Activated CD8-positive, alpha-beta T cell treated with anti-CD3 and anti-CD28 coated beads for 36 hours (primary cell): ENCODE measurements around the gene MTCH2. TPM values are rescaled to one million over a fixed set of nuclear protein-coding genes. Genes with fewer than 3 reads are reported as not detected.

Experiments
- ATAC-seq: fragments of 200-7000 bp; cut with Tn5 transposase; one replicate; pipeline ENCODE4 v1.10.0; 2021; ENCODE audit warnings: mild to moderate bottlenecking, moderate library complexity
- CTCF ChIA-PET: fragments of 350-600 bp; sonication (Branson Sonifier 250); formaldehyde crosslinking; loops from one replicate; lab custom pipeline; 2021; ENCODE audit warnings: antibody characterized with exemption; lab: Charles Lee
- POLR2A ChIA-PET: fragments of 350-600 bp; sonication (Branson Sonifier 250); formaldehyde crosslinking; loops from one replicate; lab custom pipeline; 2021; ENCODE audit warnings: antibody characterized with exemption; lab: Charles Lee
- DNase-seq: peaks from one replicate; pipeline ENCODE4 v3.0.0-alpha.2; 2020
- H3K27ac Mint-ChIP-seq: one replicate; pipeline ENCODE4 v1.8.0; 2021; ENCODE audit warnings: mild to moderate bottlenecking, mixed read lengths
- H3K27me3 Mint-ChIP-seq: one replicate; pipeline ENCODE4 v1.8.0; 2021; ENCODE audit warnings: mixed read lengths
- H3K36me3 Mint-ChIP-seq: one replicate; pipeline ENCODE4 v1.8.0; 2021; ENCODE audit warnings: low read depth, mixed read lengths
- H3K4me1 Mint-ChIP-seq: one replicate; pipeline ENCODE4 v1.8.0; 2021; ENCODE audit warnings: low read depth, mixed read lengths
- H3K4me3 Mint-ChIP-seq: one replicate; pipeline ENCODE4 v1.8.0; 2021; ENCODE audit warnings: mild to moderate bottlenecking, moderate library complexity, mixed read lengths
- H3K9me3 Mint-ChIP-seq: one replicate; pipeline ENCODE4 v1.8.0; 2021; ENCODE audit warnings: mixed read lengths
- CTCF ChIP-seq: fragments of 200-600 bp; IDR thresholded peaks from one replicate; pipeline ENCODE4 v1.8.0; 2022; ENCODE audit warnings: antibody characterized with exemption, mild to moderate bottlenecking
- intact Hi-C: fragments of 100-400 bp; cut with micrococcal nuclease; formaldehyde crosslinking; loops from one replicate; pipeline ENCODE4 v1.10.0; 2022
- total RNA-seq, 2 experiments: library from RNA; stranded (reverse); gene quantifications; one replicate each; pipeline ENCODE4 v1.2.3, GENCODE V29; 2021

MTCH2 gene
- total RNA-seq, 2 experiments from 2014 or later, result 144 to 145 TPM

DNA sequence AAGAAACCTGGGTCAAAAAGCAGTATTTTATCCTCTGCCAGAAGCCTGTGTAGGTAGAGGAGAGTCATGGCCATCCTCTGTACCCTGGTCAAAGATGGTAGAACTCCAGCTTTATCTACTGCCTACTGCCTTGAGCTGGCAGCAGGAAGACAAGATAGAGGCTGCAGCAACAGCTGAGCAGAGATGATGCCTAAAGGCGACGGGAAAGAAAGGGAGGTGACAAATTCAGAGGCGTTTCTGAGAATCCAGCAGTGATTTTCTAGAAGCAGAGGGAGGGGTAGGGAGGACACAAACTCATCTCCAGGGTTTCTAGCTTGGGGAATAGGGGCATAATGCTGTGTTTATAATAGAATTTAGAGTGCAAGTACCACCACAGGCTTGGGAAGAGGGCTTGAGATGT is 32.7 kb downstream of the MTCH2 start:
- DNase-seq (no peak), ATAC-seq (no peak)
- Mint-ChIP-seq H3K4me1 (peaks cover 4% of the 10 kb centered on the region), H3K9me3 (no peaks in the 10 kb centered on the region), H3K27ac (no peak overlapping the region), H3K36me3 (no peaks in the 10 kb centered on the region), H3K4me3 (no peak overlapping the region), H3K27me3 (no peaks in the 10 kb centered on the region)
- no peak for TF ChIP-seq CTCF
- CTCF ChIA-PET, result interaction anchor here (0.9 kb wide), 1 partner anchor 9 kb away, joined by 3 read pairs; no protein-coding TSS in a partner anchor
- intact Hi-C loops, result no loop called here
- POLR2A ChIA-PET, result no interaction called here

- Mint-ChIP-seq H3K36me3 (no peaks in the 10 kb centered on the region), H3K27ac (no peak overlapping the region), H3K27me3 (no peaks in the 10 kb centered on the region), H3K9me3 (no peaks in the 10 kb centered on the region), H3K4me3 (no peak overlapping the region), H3K4me1 (peaks cover 4% of the 10 kb centered on the region)
- intact Hi-C loops, result no loop called here
- DNase-seq (no peak), ATAC-seq (no peak)
- POLR2A ChIA-PET, result interaction anchor here (0.6 to 1.2 kb wide), 3 partner anchors 9 to 188 kb away, joined by 3 to 6 read pairs (median 4); no protein-coding TSS in a partner anchor
- no peak for TF ChIP-seq CTCF
- CTCF ChIA-PET, result interaction anchor here (1.3 kb wide), 1 partner anchor 26 kb away, joined by 3 read pairs; no protein-coding TSS in a partner anchor
These were observed 35.0 kb downstream of the MTCH2 start for GRCh38 chr11:47607380-47607779.

DNA sequence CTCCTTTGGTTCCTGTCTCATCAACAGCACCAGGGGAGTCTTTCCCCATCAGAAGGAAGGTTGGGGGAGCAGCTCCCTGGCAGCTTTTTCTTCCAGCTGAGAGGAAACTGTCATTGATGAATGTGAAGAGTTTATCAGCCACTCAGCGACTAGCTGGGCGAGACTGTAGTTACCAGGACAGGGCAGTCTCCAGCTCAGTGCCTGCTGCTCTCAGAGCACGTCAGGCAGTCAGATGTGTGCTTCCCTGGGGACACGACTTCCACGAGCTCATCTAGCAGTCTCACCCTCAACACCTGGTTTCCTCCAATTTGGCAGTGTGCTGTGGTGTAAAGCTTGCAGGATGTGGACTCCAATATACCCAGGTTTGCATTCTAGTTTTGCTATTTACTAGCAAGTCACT is 35.6 kb downstream of the MTCH2 start:
- Mint-ChIP-seq H3K27me3 (no peaks in the 10 kb centered on the region), H3K9me3 (no peaks in the 10 kb centered on the region), H3K27ac (no peak overlapping the region), H3K4me1 (peaks cover 4% of the 10 kb centered on the region), H3K36me3 (no peaks in the 10 kb centered on the region), H3K4me3 (no peak overlapping the region)
- intact Hi-C loops, result no loop called here
- DNase-seq (no peak), ATAC-seq (no peak)
- POLR2A ChIA-PET, result interaction anchor here (0.6 to 1.1 kb wide), 2 partner anchors 10 to 188 kb away, joined by 4 to 6 read pairs; no protein-coding TSS in a partner anchor
- CTCF ChIA-PET, result interaction anchor here (1.3 kb wide), 1 partner anchor 25 kb away, joined by 3 read pairs; no protein-coding TSS in a partner anchor
- TF ChIP-seq CTCF, result no peak

GRCh38 chr11:47605921-47606320 is 36.4 kb downstream of the MTCH2 start:
- CTCF ChIA-PET, result interaction anchor here (1.1 kb wide), 1 partner anchor 11 kb away, joined by 5 read pairs; no protein-coding TSS in a partner anchor
- POLR2A ChIA-PET, result interaction anchor here (1.0 kb wide), 1 partner anchor 9 kb away, joined by 5 read pairs; no protein-coding TSS in a partner anchor
- ATAC-seq, result no peak

More at GRCh38 chr11:47605921-47606320, 36.4 kb downstream of the MTCH2 start:
- no peak overlapping the region for H3K4me3 Mint-ChIP-seq
- peaks cover 4% of the 10 kb centered on the region for H3K4me1 Mint-ChIP-seq
- intact Hi-C loops, result no loop called here
- no peaks in the 10 kb centered on the region for H3K27me3 Mint-ChIP-seq
- no peak for DNase-seq
- H3K9me3 Mint-ChIP-seq, result no peaks in the 10 kb centered on the region
- H3K27ac Mint-ChIP-seq, result no peak overlapping the region
- no peak for TF ChIP-seq CTCF
- no peaks in the 10 kb centered on the region for H3K36me3 Mint-ChIP-seq
